K562 (cell line): ENCODE data around the gene IL4I1. TPM values are rescaled to one million over a fixed set of nuclear protein-coding genes. Genes with fewer than 3 reads are reported as not detected.

ENCODE experiments used
- BMI1 ChIP-seq: fragments of 150-350 bp; IDR thresholded peaks from 2 replicates; pipeline ENCODE4 v1.6.1; 2014; ENCODE audit warnings: low read length
- EP300 ChIP-seq: IDR thresholded peaks from 2 replicates; pipeline ENCODE4 v1.6.1; 2012; ENCODE audit warnings: low read length, improper control_type of control experiment
- EWSR1 ChIP-seq: fragments of 450-650 bp; IDR thresholded peaks from 2 replicates; pipeline ENCODE4 v1.6.1; 2018; ENCODE audit warnings: borderline replicate concordance, mild to moderate bottlenecking, low read depth, moderate library complexity; ENCODE audit not compliant: partially characterized antibody
- FOXK2 ChIP-seq, 2 experiments: fragments of 450-650 bp; IDR thresholded peaks in 1 of 2; conservative IDR thresholded peaks in 1 of 2; 2 replicates each; pipeline ENCODE4 v1.6.1; 2016; ENCODE audit warnings: low read depth in 2 of 2, mild to moderate bottlenecking in 1 of 2
- HES1 ChIP-seq: fragments of 450-650 bp; IDR thresholded peaks from 2 replicates; pipeline ENCODE4 v1.6.1; 2016; ENCODE audit warnings: low read depth, mild to moderate bottlenecking, moderate library complexity
- KHSRP ChIP-seq: fragments of 450-650 bp; IDR thresholded peaks from 2 replicates; pipeline ENCODE4 v1.6.1; 2017
- MEF2D ChIP-seq: conservative IDR thresholded peaks from 2 replicates; pipeline ENCODE4 v1.6.1; 2016; ENCODE audit warnings: low read depth, missing genetic modification characterization, missing compliant biosample characterization
- POLR2G ChIP-seq: fragments of 200-400 bp; formaldehyde crosslinking; IDR thresholded peaks from 2 replicates; pipeline ENCODE4 v1.6.1; 2017; ENCODE audit warnings: low read depth, mild to moderate bottlenecking, antibody characterized with exemption, low read length, moderate library complexity
- POU5F1 ChIP-seq: fragments of 150-350 bp; IDR thresholded peaks from 2 replicates; pipeline ENCODE4 v1.6.1; 2014; ENCODE audit warnings: borderline replicate concordance, low read length, low read depth, mild to moderate bottlenecking; ENCODE audit not compliant: partially characterized antibody
- TAF15 ChIP-seq: fragments of 200-400 bp; formaldehyde crosslinking; IDR thresholded peaks from 2 replicates; pipeline ENCODE4 v1.6.1; 2017; ENCODE audit warnings: mild to moderate bottlenecking, low read depth, low read length, moderate library complexity
- THAP12 ChIP-seq: fragments of 250-450 bp; sonication (Bioruptor Pico); IDR thresholded peaks from 2 replicates; pipeline ENCODE4 v1.9.0; 2021; ENCODE audit warnings: mild to moderate bottlenecking, inconsistent platforms
- ZFP36 ChIP-seq: fragments of 150-350 bp; IDR thresholded peaks from 2 replicates; pipeline ENCODE4 v1.6.1; 2018; ENCODE audit warnings: low read length, low read depth; ENCODE audit not compliant: partially characterized antibody
- ZNF407 ChIP-seq: fragments of 450-650 bp; IDR thresholded peaks from 2 replicates; pipeline ENCODE4 v1.6.1; 2016; ENCODE audit warnings: low read depth
- ZNF431 ChIP-seq: sonication (generic); formaldehyde crosslinking; IDR thresholded peaks from 2 replicates; pipeline ENCODE4 v1.8.0; 2022; ENCODE audit warnings: mild to moderate bottlenecking, missing genetic modification reagents
- ZNF696 ChIP-seq: fragments of 250-450 bp; sonication (Bioruptor Pico); conservative IDR thresholded peaks from 2 replicates; pipeline ENCODE4 v1.4.0; 2020; ENCODE audit warnings: mild to moderate bottlenecking, moderate library complexity
- ZNF764 ChIP-seq: fragments of 250-450 bp; sonication (Bioruptor Pico); IDR thresholded peaks from 2 replicates; pipeline ENCODE4 v1.4.0; 2020; ENCODE audit warnings: low read depth, mild to moderate bottlenecking, moderate library complexity
- polyA plus RNA-seq, 8 experiments: library from polyadenylated mRNA; depleted of rRNA in 4 of 8; stranded (reverse) in 5 of 8; unstranded in 3 of 8; fragments of >200 nt; fragmentation: Nextera tagmentation in 2 of 8; fragmentation: Illumina TruSeq in 1 of 8; extraction: Ambion mirVana in 2 of 8; extraction: Trizol in 1 of 8; gene quantifications; 2 replicates each; pipeline versions ENCODE4 v1.2.1 to v1.2.3, GENCODE V29; 2011 to 2014; ENCODE audit warnings: inconsistent platforms in 1 of 8, missing spikeins in 1 of 8
- total RNA-seq, 7 experiments: library from RNA; depleted of rRNA in 6 of 7; stranded (reverse); fragments of >200 nt in 6 of 7; fragmentation: Illumina TruSeq in 2 of 7; extraction: Trizol in 2 of 7; gene quantifications; 2 replicates each; pipeline versions ENCODE4 v1.2.1 to v1.2.3, GENCODE V29; 2011 to 2021; ENCODE audit warnings: low replicate concordance in 1 of 7

IL4I1 gene
- total and polyA plus RNA-seq, 9 of the 15 experiments (the other 6 are each of a cell fraction or from before 2014, with no cell fraction given) = 0.06 to 0.95 (median 0.43) TPM; not detected in 2

- TF ChIP-seq ZNF431 (CRISPR knock-in tag) (no peak), POLR2G (peak; percentile 36; the same call in 1 of the 2 replicates), POU5F1 (no peak), HES1 (no peak), ZFP36 (peak; percentile 72), BMI1 (no peak), ZNF696 (CRISPR knock-in tag) (no peak), KHSRP (no peak), MEF2D (tag) (no peak), FOXK2 (conservative IDR thresholded peaks at IDR 0.05 in 1 of 2, IDR thresholded peaks at IDR 0.05 in 1 of 2; ENCODE audit: low read depth in 2 of 2) (no peak), ZNF764 (CRISPR knock-in tag) (no peak), TAF15 (no peak), ZNF407 (no peak), EWSR1 (no peak), EP300 (no peak), THAP12 (CRISPR knock-in tag) (no peak)
Measured at GRCh38 chr19:49937750-49938381, 41.2 kb upstream of the IL4I1 start (continued).
